Ovary (tissue), 9 donors: ENCODE data around the gene RASGEF1B. TPM values are rescaled to one million over a fixed set of nuclear protein-coding genes. Genes with fewer than 3 reads are reported as not detected.
"Not testable (repeated sequence)": the region's sequence is repeated elsewhere in the genome, so short reads cannot be mapped to it uniquely, and the experiment has no call there.

ENCODE experiments used
- DNase-seq, 5 donors: peaks; one replicate each; pipeline ENCODE4 v3.0.0-alpha.2; 2019 to 2020
- H3K27ac ChIP-seq, 2 donors: fragments of 200-600 bp; one replicate each; pipeline versions ENCODE4 v1.5.1 to v1.8.0; 2019 to 2022
- H3K27me3 ChIP-seq: fragments of 200-600 bp; one replicate; pipeline ENCODE4 v1.8.0; 2022
- H3K36me3 ChIP-seq: fragments of 200-600 bp; sonication (generic); one replicate; pipeline ENCODE4 v1.5.1; 2019
- H3K4me1 ChIP-seq: one replicate; pipeline ENCODE4 v1.8.1; 2013; ENCODE audit warnings: mild to moderate bottlenecking, moderate library complexity; ENCODE audit not compliant: insufficient read depth
- H3K4me3 ChIP-seq: fragments of 200-600 bp; sonication (generic); one replicate; pipeline ENCODE4 v1.5.1; 2017
- H3K9me3 ChIP-seq, 2 donors: fragments of 200-600 bp in 1 of 2; sonication (generic) in 1 of 2; one replicate each; pipeline versions ENCODE4 v1.5.1 to v1.8.1; 2013 to 2019; ENCODE audit warnings: mild to moderate bottlenecking in 1 of 2, moderate library complexity in 1 of 2
- EP300 ChIP-seq: sonication (generic); formaldehyde crosslinking; IDR thresholded peaks from one replicate; pipeline ENCODE4 v1.6.1; 2017; ENCODE audit warnings: antibody characterized with exemption
- POLR2A ChIP-seq: fragments of 450-650 bp; IDR thresholded peaks from one replicate; pipeline ENCODE4 v1.6.1; 2017; ENCODE audit warnings: antibody characterized with exemption, mild to moderate bottlenecking, moderate library complexity
- WGBS, 3 donors: extraction: QIAGEN DNeasy Blood & Tissue Kit in 1 of 3; methylation state at CpG; one replicate each; pipeline versions ENCODE4 v1.1.5 to v1.1.7; 2013 to 2017; 5-methylcytosine and 5-hydroxymethylcytosine counted together
- intact Hi-C, 4 donors: fragments of 100-400 bp; cut with DNase I; formaldehyde crosslinking; loops; one replicate each; pipeline versions ENCODE4 v1.11.0 to v1.15.1; 2022 to 2023
- polyA plus RNA-seq, 2 donors: library from polyadenylated mRNA; stranded (reverse); fragments of 200-250 nt in 1 of 2; fragments of 350-450 nt in 1 of 2; fragmentation: Illumina TruSeq in 1 of 2; extraction: RNeasy Lipid Tissue Mini Kit (QIAGEN cat#74804) in 1 of 2; gene quantifications; one replicate each; pipeline ENCODE4 v1.2.3, GENCODE V29; 2013 to 2014
- total RNA-seq, 7 donors: library from RNA; depleted of rRNA in 2 of 7; stranded (reverse); fragments of >200 nt in 2 of 7; fragmentation: NEBNext Ultra II Directional in 3 of 7; extraction: Animal tissue kit (Norgen Biotek cat#: 25700) in 3 of 7; gene quantifications; one replicate each; pipeline versions ENCODE4 v1.1.0 to v1.2.4, GENCODE V29; 2016 to 2023
- TF ChIP-seq, protein P1 (sequence below), 3 donors: fragments of 450-650 bp in 2 of 3; fragments of 200-600 bp in 1 of 3; IDR thresholded peaks; one replicate each; pipeline versions ENCODE4 v1.5.1 to v1.8.0; 2016 to 2022; ENCODE audit warnings: antibody characterized with exemption in 3 of 3, mild to moderate bottlenecking in 1 of 3
- donor health status: DM: no; HTN: no; CAD: no; lungs with moderate emphysema.
- donor health status: DM: no; HTN: no; CAD: no.
- donor health status: Bipolar disorder and iron deficiency.
- donor health status: DM: yes; HTN: yes; CAD: no.
- donor health status: DM: no; HTN: no; CAD: no.
- donor health status: DM: yes; HTN: yes; CAD: no.

The RASGEF1B gene
- total and polyA plus RNA-seq, 9 donors: 1.1 to 14.4 (median 4.3) TPM

DNA sequence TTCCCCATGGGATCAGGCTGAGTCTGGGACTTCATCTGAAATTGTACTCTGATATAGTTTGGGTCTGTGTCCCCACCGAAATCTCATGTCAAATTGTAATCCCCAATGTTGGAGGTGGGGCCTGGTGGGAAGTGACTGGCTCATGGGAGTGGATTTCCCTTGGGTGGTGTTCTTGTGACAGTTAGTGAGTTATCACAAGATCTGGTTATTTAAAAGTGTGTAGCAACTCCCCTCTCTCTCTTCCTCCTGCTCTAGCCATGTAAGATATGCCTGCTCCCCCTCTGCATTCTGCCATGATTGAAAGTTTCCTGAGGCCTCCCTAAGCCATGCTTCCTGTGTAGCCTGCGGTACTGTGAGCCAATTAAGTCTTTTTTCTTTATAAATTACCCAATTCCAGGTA, 61.0 kb downstream of the RASGEF1B start:
- TF ChIP-seq POLR2A (no peak), EP300 (no peak)
- TF ChIP-seq, protein P1, sequence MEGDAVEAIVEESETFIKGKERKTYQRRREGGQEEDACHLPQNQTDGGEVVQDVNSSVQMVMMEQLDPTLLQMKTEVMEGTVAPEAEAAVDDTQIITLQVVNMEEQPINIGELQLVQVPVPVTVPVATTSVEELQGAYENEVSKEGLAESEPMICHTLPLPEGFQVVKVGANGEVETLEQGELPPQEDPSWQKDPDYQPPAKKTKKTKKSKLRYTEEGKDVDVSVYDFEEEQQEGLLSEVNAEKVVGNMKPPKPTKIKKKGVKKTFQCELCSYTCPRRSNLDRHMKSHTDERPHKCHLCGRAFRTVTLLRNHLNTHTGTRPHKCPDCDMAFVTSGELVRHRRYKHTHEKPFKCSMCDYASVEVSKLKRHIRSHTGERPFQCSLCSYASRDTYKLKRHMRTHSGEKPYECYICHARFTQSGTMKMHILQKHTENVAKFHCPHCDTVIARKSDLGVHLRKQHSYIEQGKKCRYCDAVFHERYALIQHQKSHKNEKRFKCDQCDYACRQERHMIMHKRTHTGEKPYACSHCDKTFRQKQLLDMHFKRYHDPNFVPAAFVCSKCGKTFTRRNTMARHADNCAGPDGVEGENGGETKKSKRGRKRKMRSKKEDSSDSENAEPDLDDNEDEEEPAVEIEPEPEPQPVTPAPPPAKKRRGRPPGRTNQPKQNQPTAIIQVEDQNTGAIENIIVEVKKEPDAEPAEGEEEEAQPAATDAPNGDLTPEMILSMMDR (IDR thresholded peaks at IDR 0.05): no peak
- H3K27ac ChIP-seq: no peak overlapping the region
- intact Hi-C loops: no loop called here
- no peak overlapping the region for H3K4me3 ChIP-seq
- DNase-seq: no peak
- no peaks in the 10 kb centered on the region for H3K9me3 ChIP-seq
- H3K4me1 ChIP-seq: no peaks in the 10 kb centered on the region
- WGBS, 3 donors: 63 to 78% (median 75%) methylated on average over 2 of the region's 2 CpGs
- no peaks in the 10 kb centered on the region for H3K36me3 ChIP-seq
- no peaks in the 10 kb centered on the region for H3K27me3 ChIP-seq

DNA sequence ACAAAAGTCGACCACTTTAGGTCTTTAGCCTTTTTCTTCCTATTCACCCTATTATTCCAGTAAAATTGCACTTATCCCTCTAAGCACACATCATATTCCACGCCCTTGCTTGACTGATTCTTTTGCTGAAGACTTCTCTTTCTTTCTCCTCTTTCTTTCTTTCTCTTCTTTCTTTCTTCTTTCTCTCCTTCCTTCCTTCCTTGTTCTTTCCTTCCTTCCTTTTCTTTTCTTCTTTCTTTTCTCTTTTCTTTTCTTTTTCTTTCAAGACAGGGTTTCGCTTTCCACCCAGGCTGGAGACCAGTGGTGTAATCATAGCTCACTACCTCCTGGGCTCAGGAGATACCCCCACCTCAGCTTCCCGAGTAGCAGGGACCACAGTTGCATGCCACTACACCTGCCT, 61.9 kb downstream of the RASGEF1B start:
- no peaks in the 10 kb centered on the region for H3K36me3 ChIP-seq
- DNase-seq: no peak
- no peaks in the 10 kb centered on the region for H3K4me1 ChIP-seq
- no peak overlapping the region for H3K27ac ChIP-seq
- H3K4me3 ChIP-seq: no peak overlapping the region
- WGBS, 3 donors: 83 to 90% (median 85%) methylated on average over 4 of the region's 4 CpGs
- no peak for TF ChIP-seq EP300
- TF ChIP-seq, protein P1 (IDR thresholded peaks at IDR 0.05): no peak
- TF ChIP-seq POLR2A: no peak
- H3K27me3 ChIP-seq: no peaks in the 10 kb centered on the region
- intact Hi-C loops: loop anchor here in 1 of 4 donors (10.0 kb wide), 1 partner anchor 855 kb away; no protein-coding TSS in a partner anchor
- H3K9me3 ChIP-seq: no peaks in the 10 kb centered on the region

DNA sequence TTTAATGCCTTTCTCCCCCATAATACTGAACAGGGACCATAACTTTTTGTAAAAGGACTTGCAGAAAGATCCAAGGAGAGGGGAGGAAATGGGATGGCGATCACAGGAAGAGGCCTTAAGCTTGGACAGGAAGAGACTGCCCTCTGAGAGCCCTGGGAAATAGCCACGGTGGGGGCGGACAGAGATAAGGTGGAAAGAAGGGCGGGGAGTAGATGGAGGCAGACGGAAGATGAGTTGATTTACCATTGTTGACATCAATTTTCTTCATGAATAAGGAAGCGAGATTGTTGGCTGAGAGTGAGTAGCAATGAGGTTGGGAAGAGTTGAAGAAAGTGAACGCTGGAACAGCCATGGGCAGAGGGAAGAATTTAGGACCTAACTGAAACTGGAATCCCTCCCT, 63.4 kb downstream of the RASGEF1B start:
- no peaks in the 10 kb centered on the region for H3K27me3 ChIP-seq
- H3K9me3 ChIP-seq: no peaks in the 10 kb centered on the region
- no peaks in the 10 kb centered on the region for H3K36me3 ChIP-seq
- H3K27ac ChIP-seq: no peak overlapping the region
- 55 to 72% (median 66%) methylated on average over 7 of the region's 7 CpGs for WGBS, 3 donors
- intact Hi-C loops: loop anchor here in 1 of 4 donors (10.0 kb wide), 1 partner anchor 856 kb away; no protein-coding TSS in a partner anchor
- no peaks in the 10 kb centered on the region for H3K4me1 ChIP-seq
- no peak for DNase-seq
- TF ChIP-seq POLR2A (no peak), EP300 (no peak)
- TF ChIP-seq, protein P1 (IDR thresholded peaks at IDR 0.05): no peak
- H3K4me3 ChIP-seq: no peak overlapping the region

DNA sequence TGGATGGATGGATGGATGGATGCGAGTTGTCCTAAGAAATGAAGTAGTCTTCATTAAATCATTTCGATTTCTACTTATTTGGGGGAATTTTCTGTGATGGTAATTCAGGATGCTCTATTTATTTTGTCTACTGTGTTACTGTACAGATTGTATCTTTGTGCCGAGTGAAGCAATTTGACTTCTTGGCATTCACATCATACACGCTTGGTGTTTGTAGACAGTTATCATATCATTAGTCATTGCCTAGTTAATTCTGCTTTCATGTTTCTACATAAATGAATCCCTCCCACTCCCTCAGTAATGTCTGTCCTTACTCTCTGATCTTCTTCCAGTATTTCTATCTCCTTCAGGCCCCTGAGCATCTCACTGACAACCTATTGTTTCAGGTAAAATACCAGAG, 64.0 kb downstream of the RASGEF1B start:
- Histone ChIP-seq H3K36me3 (no peaks in the 10 kb centered on the region), H3K4me1 (no peaks in the 10 kb centered on the region), H3K4me3 (no peak overlapping the region), H3K9me3 (no peaks in the 10 kb centered on the region), H3K27ac (no peak overlapping the region), H3K27me3 (no peaks in the 10 kb centered on the region)
- intact Hi-C loops: loop anchor here in 1 of 4 donors (10.0 kb wide), 1 partner anchor 857 kb away; no protein-coding TSS in a partner anchor
- no peak for TF ChIP-seq EP300
- TF ChIP-seq, protein P1 (IDR thresholded peaks at IDR 0.05): no peak
- TF ChIP-seq POLR2A: no peak
- WGBS, 3 donors: 72 to 77% (median 74%) methylated on average over 4 of the region's 4 CpGs
- no peak for DNase-seq

DNA sequence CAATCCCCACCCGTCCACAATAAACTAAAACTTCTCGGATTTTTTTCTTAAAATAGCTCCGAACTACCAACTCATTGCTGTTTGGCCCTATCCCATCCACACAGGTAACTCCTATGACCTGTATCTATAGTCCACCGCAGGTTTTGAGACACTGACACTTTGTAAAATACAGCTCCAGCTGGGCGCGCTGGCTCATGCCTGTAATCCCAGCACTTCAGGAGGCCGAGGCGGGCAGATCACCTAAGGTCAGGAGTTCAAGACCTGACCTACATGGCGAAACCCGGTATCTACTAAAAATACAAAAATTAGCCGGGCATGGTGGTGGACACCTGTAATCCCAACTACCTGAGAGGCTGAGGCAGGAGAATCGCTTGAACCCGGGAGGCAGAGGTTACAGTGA, 65.2 kb downstream of the RASGEF1B start:
- not testable (repeated sequence) for H3K4me1 ChIP-seq, H3K27me3 ChIP-seq, H3K36me3 ChIP-seq, H3K27ac ChIP-seq, H3K9me3 ChIP-seq, DNase-seq, H3K4me3 ChIP-seq
- intact Hi-C loops: loop anchor here in 1 of 4 donors (10.0 kb wide), 1 partner anchor 858 kb away; no protein-coding TSS in a partner anchor
- 65 to 77% (median 74%) methylated on average over 13 of the region's 13 CpGs for WGBS, 3 donors
